HepG2 (cell line): Measurements from ENCODE around the gene CSNK1G1. TPM values are rescaled to one million over a fixed set of nuclear protein-coding genes. Genes with fewer than 3 reads are reported as not detected.
"Not testable (repeated sequence)": the region's sequence is repeated elsewhere in the genome, so short reads cannot be mapped to it uniquely, and the experiment has no call there.

ENCODE experiments used
- ATAC-seq: fragments of 200-7000 bp; cut with Tn5 transposase; 3 replicates; pipeline ENCODE4 v1.9.1; 2020; ENCODE audit warnings: mild to moderate bottlenecking, moderate library complexity
- BruUV-seq: library from RNA; stranded (reverse); fragments of 400-500 nt; replicated peaks from 2 replicates; lab custom pipeline; 2021; lab: Mats Ljungman, UMichigan
- CTCF ChIA-PET: fragments of 300-600 bp; formaldehyde crosslinking; extraction: SDS; loops from one replicate; lab custom pipeline; 2021; ENCODE audit warnings: low total read pairs, inconsistent platforms, low intra/inter-chr PET ratio; lab: Yijun Ruan, JAX
- POLR2A ChIA-PET: fragments of 350-600 bp; sonication (Branson Sonifier 250); formaldehyde crosslinking; loops from one replicate; lab custom pipeline; 2020; ENCODE audit warnings: antibody characterized with exemption, inconsistent platforms; lab: Yijun Ruan, JAX
- DNase-seq: peaks from one replicate; pipeline ENCODE4 v3.0.0-alpha.2; 2015; ENCODE audit warnings: low spot score
- FAIRE-seq: peaks from 3 replicates; lab custom pipeline; 2011; peaks lifted over from hg19 to GRCh38; lab: Jason Lieb, UNC
- H2AFZ ChIP-seq: one replicate; pipeline ENCODE4 v1.6.1; 2011; ENCODE audit warnings: low read length, inconsistent platforms
- H3K27ac ChIP-seq: fragments of 300-600 bp; 3 replicates; pipeline ENCODE4 v1.8.0; 2011; ENCODE audit warnings: mixed run types, mild to moderate bottlenecking, mixed read lengths, low read length, inconsistent platforms; ENCODE audit not compliant: insufficient read depth; ENCODE audit errors: extremely low read length
- H3K27me3 ChIP-seq, 2 experiments: fragments of 200-600 bp in 1 of 2; 2 replicates in 1 of 2; 3 replicates in 1 of 2; pipeline versions ENCODE4 v1.6.0 to v1.8.0; 2011; ENCODE audit warnings: low read length in 2 of 2, mild to moderate bottlenecking in 2 of 2, moderate library complexity in 2 of 2, inconsistent platforms in 1 of 2; ENCODE audit not compliant: insufficient read depth in 2 of 2, control insufficient read depth in 1 of 2
- H3K36me3 ChIP-seq, 2 experiments: fragments of 200-600 bp in 1 of 2; replicated peaks in 1 of 2; 2 replicates in 1 of 2; 3 replicates in 1 of 2; pipeline versions ENCODE4 v1.5.1 to v1.8.0; 2011; ENCODE audit warnings: low read length in 2 of 2, inconsistent platforms in 1 of 2; ENCODE audit not compliant: insufficient read depth in 2 of 2, control insufficient read depth in 1 of 2
- H3K4me1 ChIP-seq: 2 replicates; pipeline ENCODE4 v1.5.1; 2012; ENCODE audit warnings: low read length, inconsistent platforms; ENCODE audit not compliant: insufficient read depth
- H3K4me2 ChIP-seq: 2 replicates; pipeline ENCODE4 v1.6.0; 2011; ENCODE audit warnings: low read depth, low read length, inconsistent platforms
- H3K4me3 ChIP-seq, 3 experiments: fragments of 200-600 bp in 1 of 3; sonication (generic), shearing (Covaris generic) in 1 of 3; replicated peaks in 1 of 3; 2 replicates each; pipeline ENCODE4 v1.5.1; 2011 to 2016; ENCODE audit warnings: low read length in 3 of 3, inconsistent platforms in 2 of 3, low read depth in 2 of 3, mild to moderate bottlenecking in 2 of 3, control low read depth in 1 of 3, mixed read lengths in 1 of 3; ENCODE audit not compliant: insufficient read depth in 1 of 3
- H3K79me2 ChIP-seq: one replicate; pipeline ENCODE4 v1.6.1; 2011; ENCODE audit warnings: low read length, inconsistent platforms; ENCODE audit not compliant: insufficient read depth
- H3K9ac ChIP-seq: 2 replicates; pipeline ENCODE4 v1.6.0; 2011; ENCODE audit warnings: mild to moderate bottlenecking, low read depth, low read length, inconsistent platforms; ENCODE audit not compliant: insufficient read depth
- H3K9me3 ChIP-seq: 2 replicates; pipeline ENCODE4 v1.5.1; 2012; ENCODE audit warnings: mild to moderate bottlenecking, low read length
- H4K20me1 ChIP-seq: 2 replicates; pipeline ENCODE4 v1.6.0; 2011; ENCODE audit warnings: inconsistent platforms, mild to moderate bottlenecking, low read length, moderate library complexity; ENCODE audit not compliant: insufficient read depth
- POLR2AphosphoS2 ChIP-seq: IDR thresholded peaks from 2 replicates; pipeline ENCODE4 v1.6.1; 2011; ENCODE audit warnings: low read depth, low read length, improper control_type of control experiment
- SIN3B ChIP-seq: fragments of 150-350 bp; IDR thresholded peaks from 2 replicates; pipeline ENCODE4 v1.6.1; 2014; ENCODE audit warnings: low read length
- ZFP1 ChIP-seq: IDR thresholded peaks from 2 replicates; pipeline ENCODE4 v1.6.1; 2016
- WGBS: methylation state at CpG from one replicate; pipeline ENCODE4 v1.1.6; 2017; ENCODE audit warnings: low lambda C conversion rate; 5-methylcytosine and 5-hydroxymethylcytosine counted together
- in situ Hi-C: cut with HindIII; loops from 2 replicates; pipeline ENCODE4 v1.10.0; 2017; ENCODE audit warnings: low pct_unique_long_range_greater_than_20kb; ENCODE audit not compliant: extremely low pct_ligation_motif_present
- intact Hi-C: fragments of 100-400 bp; cut with micrococcal nuclease; formaldehyde crosslinking; loops from one replicate; pipeline ENCODE4 v1.10.0; 2022; ENCODE audit not compliant: unreplicated experiment
- polyA plus RNA-seq, 8 experiments: library from polyadenylated mRNA; depleted of rRNA in 3 of 8; stranded (reverse) in 7 of 8; unstranded in 1 of 8; fragments of >200 nt; fragmentation: Illumina TruSeq in 4 of 8; extraction: Trizol in 4 of 8; gene quantifications; 2 replicates each; pipeline versions ENCODE4 v1.2.1 to v1.2.3, GENCODE V29; 2011 to 2016; ENCODE audit warnings: low read depth in 4 of 8, missing spikeins in 1 of 8, mixed read lengths in 1 of 8; ENCODE audit not compliant: insufficient read depth in 1 of 8
- total RNA-seq, 5 experiments: library from RNA; depleted of rRNA; stranded (reverse); fragments of >200 nt; fragmentation: Illumina TruSeq; extraction: Trizol; gene quantifications; 2 replicates each; pipeline ENCODE4 v1.2.3, GENCODE V29; 2016; ENCODE audit warnings: low read depth in 1 of 5
- TF ChIP-seq, protein P1 (sequence below): sonication (generic); formaldehyde crosslinking; IDR thresholded peaks from 2 replicates; pipeline ENCODE4 v1.9.0; 2021; ENCODE audit warnings: missing genetic modification reagents, mild to moderate bottlenecking, borderline replicate concordance

CSNK1G1 gene
- total and polyA plus RNA-seq, 2 of the 13 experiments (the other 11 are each of a cell fraction or from before 2014, with no cell fraction given) = 8.5 to 12.6 TPM

DNA sequence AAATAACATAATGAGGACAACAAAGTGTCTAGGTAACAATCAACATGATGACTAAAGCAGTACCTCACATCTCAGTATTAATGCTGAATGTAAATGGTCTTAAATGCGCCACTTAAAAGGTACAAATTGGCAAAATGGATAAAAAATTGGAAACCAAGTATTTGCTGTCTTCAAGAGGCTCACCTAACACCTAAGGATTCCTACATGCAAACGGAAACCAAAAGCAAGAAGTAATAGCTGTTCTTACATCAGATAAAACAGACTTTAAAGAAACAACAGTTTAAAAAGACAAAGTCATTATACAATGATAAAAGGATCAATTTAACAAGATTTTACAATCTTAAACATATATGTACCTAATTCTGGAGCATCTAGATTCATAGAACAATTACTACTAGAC lies 22.5 kb downstream of the CSNK1G1 start:
- in situ Hi-C loops = no loop called here
- Histone ChIP-seq H3K9ac (no peak overlapping the region), H3K4me2 (no peak overlapping the region), H3K27ac (no peak overlapping the region), H3K9me3 (no peaks in the 10 kb centered on the region), H3K4me1 (no peaks in the 10 kb centered on the region), H2AFZ (no peak overlapping the region), H3K36me3 (no peaks in the 10 kb centered on the region; a peak in 1 of 5 replicates), H4K20me1 (no peaks in the 10 kb centered on the region), H3K27me3 (no peaks in the 10 kb centered on the region), H3K79me2 (peaks cover 8% of the 10 kb centered on the region), H3K4me3 (no peak overlapping the region)
- 98% methylated on average over 2 of the region's 2 CpGs for WGBS
- ChIA-PET POLR2A (no interaction called here), CTCF (no interaction called here)
- no peak for DNase-seq
- no peak for FAIRE-seq
- TF ChIP-seq SIN3B (no peak), POLR2AphosphoS2 (no peak), ZFP1 (CRISPR knock-in tag) (no peak)
- TF ChIP-seq, protein P1, sequence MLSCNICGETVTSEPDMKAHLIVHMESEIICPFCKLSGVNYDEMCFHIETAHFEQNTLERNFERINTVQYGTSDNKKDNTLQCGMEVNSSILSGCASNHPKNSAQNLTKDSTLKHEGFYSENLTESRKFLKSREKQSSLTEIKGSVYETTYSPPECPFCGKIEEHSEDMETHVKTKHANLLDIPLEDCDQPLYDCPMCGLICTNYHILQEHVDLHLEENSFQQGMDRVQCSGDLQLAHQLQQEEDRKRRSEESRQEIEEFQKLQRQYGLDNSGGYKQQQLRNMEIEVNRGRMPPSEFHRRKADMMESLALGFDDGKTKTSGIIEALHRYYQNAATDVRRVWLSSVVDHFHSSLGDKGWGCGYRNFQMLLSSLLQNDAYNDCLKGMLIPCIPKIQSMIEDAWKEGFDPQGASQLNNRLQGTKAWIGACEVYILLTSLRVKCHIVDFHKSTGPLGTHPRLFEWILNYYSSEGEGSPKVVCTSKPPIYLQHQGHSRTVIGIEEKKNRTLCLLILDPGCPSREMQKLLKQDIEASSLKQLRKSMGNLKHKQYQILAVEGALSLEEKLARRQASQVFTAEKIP (CRISPR knock-in tag) = no peak
- BruUV-seq = no TSS peak
- no peak for ATAC-seq
- intact Hi-C loops = no loop called here

DNA sequence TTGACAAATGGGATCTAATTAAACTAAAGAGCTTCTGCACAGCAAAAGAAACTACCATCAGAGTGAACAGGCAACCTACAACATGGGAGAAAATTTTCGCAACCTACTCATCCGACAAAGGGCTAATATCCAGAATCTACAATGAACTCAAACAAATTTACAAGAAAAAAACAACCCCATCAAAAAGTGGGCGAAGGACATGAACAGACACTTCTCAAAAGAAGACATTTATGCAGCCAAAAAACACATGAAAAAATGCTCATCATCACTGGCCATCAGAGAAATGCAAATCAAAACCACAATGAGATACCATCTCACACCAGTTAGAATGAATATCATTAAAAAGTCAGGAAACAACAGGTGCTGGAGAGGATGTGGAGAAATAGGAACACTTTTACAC lies 24.3 kb downstream of the CSNK1G1 start:
- H3K27ac ChIP-seq, H4K20me1 ChIP-seq, intact Hi-C loops, H3K4me3 ChIP-seq, H3K9me3 ChIP-seq, H3K36me3 ChIP-seq, H3K4me2 ChIP-seq, CTCF ChIA-PET, BruUV-seq, H3K4me1 ChIP-seq, FAIRE-seq, DNase-seq, H3K27me3 ChIP-seq, in situ Hi-C loops, H2AFZ ChIP-seq, POLR2A ChIA-PET, ATAC-seq, H3K9ac ChIP-seq, H3K79me2 ChIP-seq: not testable (repeated sequence)
- 39% methylated on average over 2 of the region's 3 CpGs for WGBS

DNA sequence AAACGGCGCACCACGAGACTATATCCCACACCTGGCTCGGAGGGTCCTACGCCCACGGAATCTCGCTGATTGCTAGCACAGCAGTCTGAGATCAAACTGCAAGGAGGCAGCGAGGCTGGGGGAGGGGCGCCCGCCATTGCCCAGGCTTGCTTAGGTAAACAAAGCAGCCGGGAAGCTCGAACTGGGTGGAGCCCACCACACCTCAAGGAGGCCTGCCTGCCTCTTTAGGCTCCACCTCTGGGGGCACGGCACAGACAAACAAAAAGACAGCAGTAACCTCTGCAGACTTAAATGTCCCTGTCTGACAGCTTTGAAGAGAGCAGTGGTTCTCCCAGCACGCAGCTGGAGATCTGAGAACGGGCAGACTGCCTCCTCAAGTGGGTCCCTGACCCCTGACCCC lies 29.0 kb downstream of the CSNK1G1 start:
- POLR2A ChIA-PET, H3K4me1 ChIP-seq, H3K27me3 ChIP-seq, H3K4me3 ChIP-seq, H3K27ac ChIP-seq, H3K9ac ChIP-seq, DNase-seq, H3K79me2 ChIP-seq, ATAC-seq, intact Hi-C loops, H3K9me3 ChIP-seq, H3K36me3 ChIP-seq, CTCF ChIA-PET, H4K20me1 ChIP-seq, H2AFZ ChIP-seq, BruUV-seq, FAIRE-seq, in situ Hi-C loops, H3K4me2 ChIP-seq: not testable (repeated sequence)
- no CpG with 5 or more reads among the region's 15 CpGs for WGBS

DNA sequence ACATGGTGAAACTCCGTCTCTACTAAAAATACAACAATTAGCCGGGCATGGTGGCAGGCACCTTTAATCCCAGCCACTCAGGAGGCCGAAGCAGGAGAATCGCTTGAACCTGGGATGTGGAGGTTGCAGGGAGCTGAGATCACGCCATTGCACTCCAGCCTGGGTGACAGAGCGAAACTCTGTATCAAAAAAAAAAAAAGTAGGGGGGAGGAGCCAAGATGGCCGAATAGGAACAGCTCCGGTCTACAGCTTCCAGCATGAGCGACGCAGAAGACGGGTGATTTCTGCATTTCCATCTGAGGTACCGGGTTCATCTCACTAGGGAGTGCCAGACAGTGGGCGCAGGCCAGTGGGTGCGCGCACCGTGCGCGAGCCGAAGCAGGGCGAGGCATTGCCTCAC lies 29.5 kb downstream of the CSNK1G1 start:
- H3K4me2 ChIP-seq, ATAC-seq, DNase-seq, BruUV-seq, H3K4me1 ChIP-seq, H3K9ac ChIP-seq, H3K9me3 ChIP-seq, H4K20me1 ChIP-seq, H3K4me3 ChIP-seq, H3K36me3 ChIP-seq, intact Hi-C loops, H2AFZ ChIP-seq, POLR2A ChIA-PET, H3K27me3 ChIP-seq, in situ Hi-C loops, H3K27ac ChIP-seq, CTCF ChIA-PET, FAIRE-seq, H3K79me2 ChIP-seq: not testable (repeated sequence)
- WGBS = 97% methylated on average over 12 of the region's 20 CpGs
